ENCODE data around the gene MAGI2.
"Not testable (repeated sequence)": the region's sequence is repeated elsewhere in the genome, so short reads cannot be mapped to it uniquely, and the experiment has no call there.

Gene MAGI2

DNA sequence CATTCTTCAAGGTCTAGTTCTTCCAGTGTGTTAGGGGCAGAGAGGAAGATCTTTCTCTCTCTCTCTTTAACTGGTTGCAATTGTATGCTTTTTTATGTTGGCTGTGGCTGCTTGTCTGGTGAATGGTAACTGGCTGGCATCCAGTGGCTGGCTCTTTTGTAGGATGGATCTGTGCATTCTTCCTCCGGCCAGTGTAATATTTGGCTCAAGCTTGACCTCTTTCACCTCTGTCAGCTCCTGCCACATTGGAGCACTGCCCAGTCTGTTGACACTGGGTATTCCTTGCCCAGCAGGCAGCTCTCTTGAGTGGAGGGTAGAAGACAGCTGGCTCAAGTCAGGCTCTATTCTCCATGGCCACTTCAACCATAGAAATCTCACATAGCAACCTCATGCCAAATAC is 1126.6 kb downstream of the MAGI2 start:
- FAIRE-seq: no peak

DNA sequence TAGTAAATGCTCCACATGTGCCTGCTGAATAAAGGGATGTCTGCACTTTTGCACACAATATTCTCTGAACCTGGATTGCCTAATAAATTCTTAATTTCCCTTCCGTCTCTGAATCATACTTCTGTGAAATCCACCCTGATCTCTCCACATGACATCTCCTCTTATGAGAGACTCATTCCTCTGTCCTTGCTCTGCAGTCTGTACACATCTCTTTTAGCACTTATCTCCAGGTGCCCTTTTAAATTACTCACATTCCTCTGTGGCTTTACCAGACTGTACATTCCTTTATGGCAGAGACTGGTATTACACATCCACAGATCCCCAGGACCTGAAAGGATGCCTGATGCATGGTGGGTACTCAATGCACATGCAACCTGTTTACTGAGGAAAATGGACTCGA is 1127.3 kb downstream of the MAGI2 start:
- no peak for FAIRE-seq

DNA sequence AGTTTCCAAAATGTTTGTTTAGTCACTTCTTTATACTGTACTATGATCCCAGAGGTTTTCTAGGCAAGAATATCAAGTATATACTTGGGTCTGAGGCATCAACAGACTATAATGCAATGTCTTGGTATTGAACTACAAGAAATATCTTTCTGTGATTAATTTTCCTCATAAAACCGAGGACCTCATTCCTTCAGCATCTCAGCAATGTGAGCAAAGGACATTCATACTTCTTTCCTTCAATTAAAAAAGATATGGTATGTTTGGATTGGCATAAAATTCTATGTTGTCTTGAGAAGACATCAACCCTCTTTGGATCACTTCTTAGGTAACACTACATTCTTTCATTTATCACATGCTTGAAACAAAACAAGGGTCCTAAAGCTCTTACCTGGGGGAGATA is 1130.3 kb downstream of the MAGI2 start:
- no peak for FAIRE-seq

DNA sequence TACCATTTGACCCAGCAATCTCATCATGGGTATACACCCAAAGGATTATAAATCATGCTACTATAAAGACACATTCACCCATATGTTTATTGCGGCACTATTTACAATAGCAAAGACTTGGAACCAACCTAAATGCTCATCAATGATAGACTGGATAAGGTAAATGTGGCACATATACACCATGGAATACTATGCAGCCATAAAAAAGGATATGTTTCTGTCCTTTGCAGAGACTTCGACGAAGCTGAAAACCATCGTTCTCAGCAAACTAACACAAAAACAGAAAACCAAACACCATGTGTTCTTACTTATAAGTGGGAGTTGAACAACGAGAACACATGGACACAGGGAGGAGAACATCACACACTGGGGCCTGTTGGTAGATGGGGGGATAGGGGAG is 1131.2 kb downstream of the MAGI2 start:
- FAIRE-seq: not testable (repeated sequence)

DNA sequence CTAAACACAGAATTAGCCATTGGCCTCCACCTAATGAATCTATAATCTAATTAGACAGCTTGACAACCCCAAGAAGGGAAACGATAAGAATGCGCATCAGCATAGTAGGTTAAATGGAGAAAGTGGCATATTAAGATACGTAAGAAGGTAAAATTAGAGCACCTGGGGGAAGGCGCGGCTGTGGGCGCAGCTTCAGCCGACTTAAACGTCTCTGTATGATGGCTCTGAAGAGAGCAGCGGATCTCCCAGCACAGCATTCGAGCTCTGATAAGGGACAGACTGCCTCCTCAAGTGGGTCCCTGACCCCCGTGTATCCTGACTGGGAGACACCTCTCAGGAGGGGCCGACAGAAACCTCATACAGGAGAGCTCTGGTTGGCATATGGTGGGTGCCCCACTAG is 1136.1 kb downstream of the MAGI2 start:
- no peak for FAIRE-seq

DNA sequence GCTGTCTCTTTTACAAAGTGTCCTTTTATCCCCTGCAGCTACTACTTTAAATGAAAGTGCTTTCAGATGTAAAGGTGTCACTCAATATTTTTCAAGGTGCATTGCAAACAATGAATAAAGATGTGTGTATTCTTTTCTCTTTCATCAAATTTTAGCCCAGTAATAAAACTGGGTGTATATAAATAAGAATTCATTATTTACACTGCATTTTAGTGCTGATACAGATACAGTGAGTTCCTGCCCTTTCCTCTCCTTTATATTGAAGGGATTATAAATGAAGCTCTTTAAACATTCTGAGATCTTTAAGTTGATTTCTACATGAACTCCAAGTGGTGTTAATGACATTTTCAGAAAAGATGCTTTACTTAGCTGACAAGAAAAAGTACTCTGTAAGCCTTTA is 1137.4 kb downstream of the MAGI2 start:
- FAIRE-seq: no peak

DNA sequence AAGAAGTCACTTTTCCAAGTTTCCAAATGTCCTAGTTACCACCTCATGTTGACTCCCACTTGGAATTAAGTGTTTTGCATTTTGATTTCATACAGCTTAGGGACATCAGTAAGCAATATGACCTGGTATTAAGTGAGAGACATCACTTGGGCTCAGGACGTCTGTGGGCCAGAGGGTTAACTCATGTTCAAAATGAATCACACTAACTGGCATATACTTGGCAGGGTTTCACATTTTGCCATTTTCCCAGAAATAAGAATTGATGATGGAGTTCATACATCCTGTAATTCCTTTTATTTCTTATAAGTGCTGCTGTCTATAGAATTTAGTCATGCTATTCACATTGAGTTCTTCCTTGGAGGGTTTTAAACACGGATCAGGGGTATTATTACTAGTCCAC is 1138.3 kb downstream of the MAGI2 start:
- no peak for FAIRE-seq

DNA sequence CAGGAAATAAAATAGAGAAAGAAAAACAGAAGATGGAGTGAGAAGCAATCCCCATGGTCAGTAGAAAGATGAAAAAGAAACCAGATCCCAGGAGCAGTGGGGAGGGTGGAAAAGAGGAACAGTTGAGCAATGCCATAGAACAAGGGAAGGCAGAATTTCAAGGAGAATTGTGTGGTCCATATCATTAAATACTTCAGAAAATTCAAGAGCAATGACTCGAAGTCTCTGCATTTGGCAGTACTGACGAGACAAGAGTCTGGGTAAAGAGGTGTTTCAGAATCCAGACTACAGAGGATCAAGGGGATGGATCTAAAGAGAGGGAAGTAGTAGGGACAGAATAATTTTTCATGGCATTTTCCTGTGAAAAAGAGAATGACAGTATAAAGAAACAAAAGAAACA is 1142.3 kb downstream of the MAGI2 start:
- no peak for FAIRE-seq

DNA sequence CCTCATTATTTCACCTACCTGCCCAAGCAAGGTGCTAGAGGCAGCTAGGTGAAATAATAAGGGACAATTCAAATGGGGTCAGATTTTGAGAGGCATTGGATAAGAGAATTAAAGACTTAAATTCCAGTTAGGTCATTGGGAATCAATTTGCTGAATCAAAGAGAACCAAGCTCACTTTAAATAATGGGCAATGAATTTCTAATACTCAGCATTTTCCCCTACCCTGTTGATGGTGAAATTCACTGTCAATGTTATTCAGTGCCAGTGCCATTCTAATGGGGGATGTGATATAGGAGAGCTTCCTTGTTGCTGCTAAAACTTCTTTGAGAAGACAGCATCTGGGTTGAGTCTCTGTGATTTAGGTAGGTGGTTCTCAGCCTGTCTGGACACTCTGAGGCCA is 1145.6 kb downstream of the MAGI2 start:
- no peak for FAIRE-seq

DNA sequence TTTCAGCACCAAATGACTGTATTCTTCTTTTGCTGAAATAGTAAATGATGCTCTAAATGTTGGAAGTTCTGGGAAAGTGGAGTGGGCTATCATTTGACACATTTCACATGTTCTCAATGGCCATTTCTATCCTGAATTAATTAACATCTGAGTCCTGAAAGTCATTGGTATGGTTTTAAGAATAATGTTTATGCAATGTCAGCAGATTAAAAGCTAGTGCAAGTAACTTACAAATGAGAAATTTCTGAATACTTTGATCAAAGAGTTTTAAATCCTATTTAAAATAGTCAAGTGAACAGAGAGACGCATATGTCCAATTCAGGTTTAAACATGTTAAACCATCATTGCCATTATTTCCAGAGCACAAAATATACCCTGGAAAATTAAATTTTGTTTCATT is 1146.8 kb downstream of the MAGI2 start:
- no peak for FAIRE-seq

DNA sequence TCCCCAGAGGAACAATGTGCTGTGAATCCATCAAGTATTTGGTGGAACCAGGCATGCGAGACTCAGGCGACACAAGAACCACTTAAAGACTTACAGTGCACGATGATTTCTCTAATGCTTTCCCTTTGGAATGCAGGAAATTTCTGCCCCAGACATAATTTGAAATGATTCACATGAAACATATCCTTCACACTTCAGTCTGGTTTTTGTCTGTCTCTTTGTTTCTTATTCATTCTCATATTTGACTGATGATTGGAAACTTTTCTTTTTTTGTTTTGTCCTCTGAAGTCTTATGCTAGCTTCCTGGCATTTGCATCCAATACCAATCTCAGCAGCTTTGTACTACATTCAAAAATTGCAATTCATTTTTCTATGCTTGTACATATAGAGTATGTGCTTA is 1152.1 kb downstream of the MAGI2 start:
- no peak for FAIRE-seq

DNA sequence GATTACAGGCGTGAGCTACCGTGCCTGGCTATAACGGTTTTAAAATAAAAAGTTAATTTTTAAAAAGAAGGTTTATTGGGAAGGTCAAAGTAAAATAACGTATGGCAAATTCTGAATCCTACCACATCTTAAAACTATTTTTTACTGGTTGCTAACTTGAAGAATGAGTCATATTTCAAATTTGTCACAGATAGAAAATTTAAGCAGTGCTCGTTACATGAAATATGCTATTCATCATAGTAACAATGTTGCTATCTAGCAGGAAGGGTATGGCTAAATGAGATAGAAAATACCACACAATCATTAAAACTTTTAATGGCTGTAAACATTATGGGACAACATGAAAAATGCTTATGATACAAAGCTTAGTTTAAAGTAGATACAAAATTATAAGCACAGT is 1154.4 kb downstream of the MAGI2 start:
- FAIRE-seq: no peak

DNA sequence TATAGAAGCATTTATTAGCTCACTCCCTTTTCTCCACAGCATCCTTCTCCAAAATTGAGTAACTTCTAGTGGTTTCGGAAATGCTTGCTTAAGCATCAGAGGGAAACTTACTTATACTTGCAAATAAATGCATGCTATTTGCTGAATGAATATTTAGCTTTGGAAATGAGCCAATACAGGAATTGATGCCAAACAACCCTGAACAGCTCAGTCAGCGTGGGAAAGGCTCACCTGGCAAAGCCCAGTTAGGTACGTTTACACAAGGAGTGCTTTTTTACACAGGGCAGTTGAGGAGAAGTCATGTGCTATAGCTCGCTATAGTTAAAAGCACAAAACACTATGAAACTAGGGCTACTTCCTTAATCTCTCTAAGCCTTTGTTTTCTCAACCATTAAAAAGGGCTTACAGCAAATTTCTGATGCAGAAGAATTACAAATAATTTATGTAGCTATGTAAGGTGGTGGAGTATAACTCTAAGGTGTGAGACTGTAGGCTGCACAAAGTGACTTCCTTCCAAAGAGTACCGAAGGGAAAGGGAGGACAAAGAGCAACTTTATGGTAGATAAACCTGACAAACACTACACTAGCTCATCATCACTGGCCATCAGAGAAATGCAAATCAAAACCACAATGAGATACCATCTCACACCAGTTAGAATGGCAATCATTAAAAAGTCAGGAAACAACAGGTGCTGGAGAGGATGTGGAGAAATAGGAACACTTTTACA is 1156.7 kb downstream of the MAGI2 start:
- FAIRE-seq: no peak

DNA sequence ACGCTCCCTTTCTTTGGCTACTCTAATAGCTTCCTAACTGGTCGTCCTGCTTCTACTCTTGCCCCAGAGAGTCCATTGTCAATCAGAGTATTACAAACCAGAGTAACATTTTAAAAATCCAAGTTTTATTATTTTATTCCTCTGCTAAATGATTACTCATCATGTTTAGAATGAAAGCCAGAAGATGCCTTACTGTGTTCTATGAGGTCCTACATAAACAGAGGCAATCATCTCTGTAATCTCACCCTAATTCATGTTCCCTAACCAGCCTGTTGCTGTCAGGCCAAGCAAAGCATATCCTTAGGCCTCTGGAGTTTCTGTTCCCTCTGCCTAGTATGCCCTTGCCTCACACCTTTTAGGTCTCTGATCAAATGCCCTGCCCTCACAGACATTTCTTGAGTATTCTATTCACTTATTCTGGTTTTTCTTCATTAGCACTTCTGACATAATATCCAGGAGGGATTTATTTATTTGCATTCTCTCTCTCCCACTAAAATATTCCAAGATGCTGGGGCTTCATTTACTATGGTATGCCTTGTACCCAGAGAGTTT is 1157.3 kb downstream of the MAGI2 start:
- no peak for FAIRE-seq

DNA sequence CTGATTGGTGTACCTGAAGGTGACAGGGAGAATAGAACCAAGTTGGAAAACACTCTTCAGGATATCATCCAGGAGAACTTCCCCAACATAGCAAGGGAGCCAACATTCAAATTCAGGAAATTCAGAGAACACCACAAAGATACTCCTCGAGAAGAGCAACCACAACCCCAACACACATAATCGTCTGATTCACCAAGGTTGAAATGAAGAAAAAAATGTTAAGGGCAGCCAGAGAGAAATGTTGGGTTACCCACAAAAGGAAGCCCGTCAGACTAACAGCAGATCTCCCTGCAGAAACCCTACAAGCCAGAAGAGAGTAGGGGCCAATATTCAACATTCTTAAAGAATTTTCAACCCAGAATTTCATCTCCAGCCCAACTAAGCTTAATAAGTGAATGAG is 1164.0 kb downstream of the MAGI2 start:
- not testable (repeated sequence) for FAIRE-seq

DNA sequence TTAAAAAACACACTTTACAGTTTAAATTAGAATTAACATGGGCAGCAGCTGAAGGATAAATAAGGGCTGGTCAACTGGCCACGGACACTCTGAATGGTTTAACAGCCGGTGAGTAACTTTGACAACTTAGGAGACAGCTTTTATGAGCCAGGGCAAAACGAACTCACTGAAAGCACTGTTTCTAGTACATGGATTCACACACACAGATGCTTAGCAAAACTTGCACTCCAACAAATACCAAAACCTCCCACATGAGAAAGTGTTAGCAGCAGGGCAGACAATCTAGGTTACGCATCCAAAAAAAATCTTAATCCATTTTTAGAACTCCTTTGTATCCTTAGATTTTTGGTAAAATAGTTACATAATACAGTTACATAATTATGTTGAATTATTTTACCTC is 1168.5 kb downstream of the MAGI2 start:
- FAIRE-seq: no peak

DNA sequence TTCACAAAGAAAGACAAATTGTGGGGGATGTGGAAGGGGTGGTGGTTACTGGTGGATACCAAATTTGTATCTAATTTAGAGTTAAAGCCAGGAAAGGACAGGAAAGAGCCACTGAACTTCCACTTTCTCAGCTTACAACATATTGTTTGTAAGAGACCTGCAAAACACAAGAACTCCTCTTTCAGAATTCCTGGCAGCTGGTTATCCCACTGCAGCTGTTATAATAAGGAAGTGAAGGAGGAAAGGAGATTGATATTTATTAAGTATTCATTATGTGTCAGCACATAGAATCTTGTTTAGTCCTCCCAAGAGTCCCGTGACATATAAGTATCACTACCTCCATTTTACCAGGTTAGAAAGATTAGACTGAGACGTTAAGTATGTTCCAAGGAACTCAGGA is 1173.2 kb downstream of the MAGI2 start:
- no peak for FAIRE-seq

DNA sequence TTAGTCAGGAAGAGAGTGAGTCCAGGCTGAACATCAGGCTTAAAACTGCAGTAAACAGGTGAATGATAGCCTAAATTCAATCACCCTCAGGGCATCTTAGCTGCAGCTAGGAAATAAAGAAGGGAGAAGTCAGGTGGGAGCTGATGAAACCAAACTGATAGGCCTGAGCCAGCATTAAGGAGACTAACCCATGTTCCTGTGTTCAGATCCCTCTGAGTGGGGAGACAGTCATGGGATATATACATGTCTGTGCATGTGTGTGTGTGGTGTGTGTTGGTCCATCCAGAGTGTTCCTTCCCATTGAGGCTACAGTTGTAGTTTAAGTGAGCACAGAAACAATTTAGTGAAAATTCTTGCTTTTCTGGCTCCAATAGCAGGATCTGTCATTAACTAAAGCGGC is 1174.0 kb downstream of the MAGI2 start:
- FAIRE-seq: no peak

DNA sequence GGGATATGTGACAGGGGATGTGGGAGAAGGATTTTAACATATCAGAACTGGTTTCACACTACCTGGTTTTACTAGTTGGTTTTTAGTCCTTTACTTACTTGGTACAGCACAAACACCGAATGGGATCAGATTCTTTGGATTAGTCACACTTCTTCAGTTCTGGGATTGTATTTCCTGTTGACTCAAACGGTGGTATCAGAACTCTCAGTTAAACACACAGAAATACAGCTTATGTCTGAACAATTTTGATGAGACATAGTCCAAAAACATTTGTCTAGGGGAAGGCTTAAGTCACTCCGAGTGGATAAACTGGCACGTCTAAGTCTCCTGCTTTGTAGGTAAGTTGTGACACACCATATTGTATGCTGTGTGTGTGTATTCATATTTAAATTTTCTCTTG is 1174.4 kb downstream of the MAGI2 start:
- no peak for FAIRE-seq

DNA sequence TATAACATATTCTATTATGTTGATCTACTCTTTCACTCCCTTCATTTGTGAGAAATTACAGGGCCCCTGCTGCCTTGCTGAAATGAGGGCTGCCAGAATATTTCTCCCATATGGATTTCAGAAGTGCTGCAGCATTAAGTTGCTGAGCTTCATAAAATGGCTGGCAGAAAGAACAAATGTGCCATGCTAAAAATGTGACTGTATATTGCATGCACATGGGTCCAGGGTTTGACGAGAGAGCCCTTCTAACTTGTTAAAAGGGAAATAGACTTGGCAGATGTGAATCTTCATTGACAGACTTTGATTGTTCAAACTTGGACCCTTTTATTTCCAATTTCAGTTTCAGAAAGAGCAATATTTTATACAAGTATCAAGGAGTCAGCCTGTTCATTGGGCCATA is 1186.3 kb downstream of the MAGI2 start:
- FAIRE-seq: no peak

DNA sequence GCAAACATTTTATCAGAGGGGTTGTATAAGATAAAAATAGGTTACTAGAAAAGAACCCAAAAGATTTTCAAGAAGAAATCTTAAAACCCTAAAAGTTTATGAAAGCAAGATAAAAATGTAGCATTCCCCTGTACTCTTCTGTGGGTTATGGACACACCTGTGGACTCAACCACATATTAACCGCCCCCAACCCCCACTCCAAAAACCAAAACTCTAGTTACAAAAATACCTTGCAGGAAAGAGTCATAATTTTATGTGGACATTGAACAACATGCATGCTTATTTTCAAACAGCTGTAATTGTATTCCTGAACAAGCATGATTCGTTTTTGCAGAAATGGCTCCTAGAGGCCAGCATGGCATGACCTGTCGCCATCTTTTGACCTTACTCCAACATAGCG is 1188.0 kb downstream of the MAGI2 start:
- FAIRE-seq: no peak

DNA sequence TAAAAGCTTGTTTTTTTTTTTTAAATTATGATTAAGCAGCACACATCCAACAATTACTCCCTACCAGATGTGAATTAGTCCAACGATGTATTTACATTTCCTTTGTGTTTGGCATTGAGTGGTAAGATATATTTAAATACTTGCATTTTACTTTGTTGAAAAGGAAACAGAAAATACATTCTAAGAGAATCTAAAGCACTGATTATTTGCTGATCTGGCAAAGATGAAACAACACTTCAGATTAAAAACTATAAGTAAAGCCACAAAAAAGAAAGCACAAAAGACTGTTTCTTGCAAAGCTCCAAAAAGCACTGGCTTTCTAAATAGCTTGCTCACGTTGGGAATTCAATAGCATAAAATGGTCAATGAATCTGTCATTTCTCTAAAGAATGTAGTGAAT is 1188.4 kb downstream of the MAGI2 start:
- no peak for FAIRE-seq

DNA sequence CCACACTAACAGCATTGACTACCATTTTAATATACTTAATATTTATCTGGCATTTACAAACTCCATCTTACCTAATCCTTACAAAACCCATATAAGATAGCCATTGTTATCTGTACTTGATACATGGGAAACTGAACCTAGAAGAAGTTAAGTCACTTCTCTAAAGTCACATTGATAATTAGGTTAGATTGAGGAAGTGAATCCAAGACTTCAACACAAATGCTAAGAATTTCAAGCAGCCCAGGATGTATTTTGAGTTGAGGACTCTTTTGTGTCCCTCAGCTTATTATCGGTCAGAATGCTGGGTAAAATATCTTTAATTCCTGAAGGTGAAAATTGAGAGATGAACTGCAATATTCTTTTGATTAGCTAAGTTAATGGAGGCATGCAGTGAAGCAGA is 1189.4 kb downstream of the MAGI2 start:
- FAIRE-seq: no peak

DNA sequence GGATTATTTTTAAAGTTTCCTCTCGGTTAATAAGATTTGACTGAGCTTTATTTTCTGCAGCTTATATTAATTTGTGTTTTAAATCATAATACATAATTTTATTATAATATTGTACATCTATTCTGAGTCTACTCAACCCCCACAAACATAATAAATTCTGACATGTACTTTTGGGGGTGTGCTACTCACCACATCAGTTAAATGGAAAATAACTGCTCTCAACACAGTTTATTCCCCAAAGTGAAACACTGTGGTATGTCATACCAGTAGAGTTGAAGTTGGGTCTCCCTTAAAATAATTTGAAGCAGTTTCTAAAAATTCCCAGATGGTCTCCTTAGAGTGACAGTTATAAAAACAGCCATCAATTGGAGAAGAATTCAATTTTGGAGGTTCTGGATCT is 1191.7 kb downstream of the MAGI2 start:
- no peak for FAIRE-seq

DNA sequence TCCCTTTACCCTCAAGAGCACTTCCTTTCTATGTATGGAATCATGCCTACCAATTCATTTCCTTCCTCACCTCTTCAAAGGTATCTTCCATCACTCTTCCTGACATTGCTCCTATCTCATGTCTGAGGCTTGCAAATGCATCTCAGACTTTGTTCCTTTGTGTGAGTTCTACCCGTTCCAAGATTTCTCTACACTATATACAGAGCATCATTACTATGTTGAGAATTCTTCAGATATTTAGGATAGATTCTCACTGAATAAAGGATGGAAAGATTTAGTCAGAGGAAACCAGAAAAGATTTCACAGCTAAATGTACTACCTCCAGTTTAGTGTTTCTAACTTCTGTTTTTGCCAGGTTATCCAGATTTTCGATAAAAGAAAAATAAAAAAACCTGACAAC is 1192.2 kb downstream of the MAGI2 start:
- no peak for FAIRE-seq
